SK-N-MC (cell line): ENCODE measurements around the gene MRPS34.

ENCODE experiments used
- EZH2 ChIP-seq: fragments of 200-600 bp; sonication (generic); IDR thresholded peaks from one replicate; pipeline ENCODE4 v1.6.1; 2017; ENCODE audit warnings: antibody characterized with exemption
- FOXP2 ChIP-seq: optimal IDR thresholded peaks from 2 replicates; pipeline ENCODE3; 2011; ENCODE audit warnings: mild to moderate bottlenecking, moderate library complexity; ENCODE audit not compliant: insufficient read depth; ENCODE audit errors: extremely low read length, control extremely low read depth
- POLR2AphosphoS5 ChIP-seq: IDR thresholded peaks from 2 replicates; pipeline ENCODE4 v1.6.1; 2012; ENCODE audit warnings: mild to moderate bottlenecking, low read depth, low read length, borderline replicate concordance

DNA sequence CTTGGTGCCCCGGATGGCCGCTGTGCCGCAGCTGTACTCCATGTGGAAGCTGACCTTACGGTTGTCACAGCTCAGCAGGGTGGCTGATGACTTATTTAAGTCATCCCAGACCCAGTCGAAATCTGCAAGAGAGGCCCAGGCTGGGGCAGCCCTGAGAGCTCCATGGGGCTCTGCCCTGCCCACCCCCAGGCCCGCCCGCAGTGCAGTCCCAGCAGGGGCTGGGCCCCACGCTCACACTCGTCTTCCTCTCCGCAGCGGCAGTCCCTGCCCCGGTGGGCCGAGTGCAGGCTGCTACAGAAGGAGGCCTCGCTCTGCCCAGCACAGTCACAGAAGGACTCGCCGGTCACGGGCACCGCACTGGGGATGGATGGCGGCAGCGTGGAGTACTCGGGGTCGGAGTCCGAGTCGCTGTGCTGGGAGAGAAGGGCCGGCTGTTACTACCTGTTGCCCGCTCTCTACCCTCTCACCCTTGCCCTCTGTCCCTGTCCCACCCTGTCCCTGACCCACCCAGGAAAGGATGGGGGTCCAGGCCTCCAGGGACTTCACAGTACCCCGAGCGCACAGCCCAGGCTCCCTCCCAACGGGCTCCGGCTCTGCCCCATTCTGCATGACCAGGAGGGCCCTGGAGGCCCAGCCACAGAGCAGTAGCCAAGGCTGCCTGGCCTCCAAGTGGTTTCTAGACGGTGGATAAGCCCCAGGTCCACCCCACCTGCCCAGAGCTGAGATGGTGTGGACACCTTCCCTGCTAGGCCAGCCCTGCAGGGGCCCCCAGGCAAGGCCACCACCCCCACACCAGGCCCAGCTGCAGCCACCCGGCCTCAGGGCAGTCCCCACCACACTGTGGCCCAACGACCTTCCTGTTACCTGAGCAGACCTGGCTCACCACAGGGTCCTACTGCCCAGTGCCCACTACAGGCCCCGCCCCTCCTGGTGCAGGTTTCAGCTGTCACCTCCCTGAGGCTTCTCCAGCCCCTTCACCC, 5.6 kb upstream of the MRPS34 start:
- TF ChIP-seq POLR2AphosphoS5 (no peak; the same call in 1 of the 2 replicates), EZH2 (no peak), FOXP2 (no peak)
